Hepatocyte (in vitro differentiated cells): ENCODE measurements around the gene ALX3.

ENCODE experiments used
- EZH2 ChIP-seq: fragments of 200-600 bp; sonication (generic); IDR thresholded peaks from 2 replicates; pipeline ENCODE4 v1.6.1; 2016; ENCODE audit warnings: antibody characterized with exemption, mild to moderate bottlenecking, borderline replicate concordance
- EZH2phosphoT487 ChIP-seq: fragments of 200-600 bp; sonication (generic); IDR thresholded peaks from one replicate; pipeline ENCODE4 v1.6.1; 2018; ENCODE audit warnings: antibody characterized with exemption, mild to moderate bottlenecking, low read depth, moderate library complexity; ENCODE audit not compliant: unreplicated experiment, severe bottlenecking
- TF ChIP-seq, protein P1 (sequence below): fragments of 200-600 bp; sonication (generic); IDR thresholded peaks from 2 replicates; pipeline ENCODE4 v1.5.1; 2016; ENCODE audit warnings: antibody characterized with exemption, mild to moderate bottlenecking; ENCODE audit not compliant: poor library complexity

DNA sequence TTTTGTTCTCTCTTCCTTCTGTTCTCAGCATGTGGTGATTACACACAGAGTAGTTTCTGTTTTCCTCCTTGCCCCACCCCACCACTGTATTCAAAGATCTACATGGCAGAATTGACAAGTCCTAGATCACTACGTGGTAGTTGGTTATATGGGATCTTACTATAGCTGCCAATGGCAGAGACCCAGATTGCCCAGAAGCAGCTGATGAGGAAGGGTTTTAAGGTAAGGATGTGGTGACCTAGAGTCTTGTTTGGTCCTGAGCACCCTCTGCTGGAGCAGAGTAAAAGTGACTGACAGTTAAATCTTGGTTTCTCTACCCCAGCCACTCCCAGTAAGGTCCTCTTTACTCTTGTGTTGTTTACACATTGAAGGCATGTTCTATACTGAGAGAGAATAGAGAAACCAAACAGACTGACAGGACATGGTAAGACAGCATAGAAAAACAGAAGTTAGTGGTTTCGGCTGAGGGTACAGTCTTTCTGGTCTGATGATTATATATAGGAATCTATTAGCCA, 58.9 kb downstream of the ALX3 start:
- TF ChIP-seq, protein P1, sequence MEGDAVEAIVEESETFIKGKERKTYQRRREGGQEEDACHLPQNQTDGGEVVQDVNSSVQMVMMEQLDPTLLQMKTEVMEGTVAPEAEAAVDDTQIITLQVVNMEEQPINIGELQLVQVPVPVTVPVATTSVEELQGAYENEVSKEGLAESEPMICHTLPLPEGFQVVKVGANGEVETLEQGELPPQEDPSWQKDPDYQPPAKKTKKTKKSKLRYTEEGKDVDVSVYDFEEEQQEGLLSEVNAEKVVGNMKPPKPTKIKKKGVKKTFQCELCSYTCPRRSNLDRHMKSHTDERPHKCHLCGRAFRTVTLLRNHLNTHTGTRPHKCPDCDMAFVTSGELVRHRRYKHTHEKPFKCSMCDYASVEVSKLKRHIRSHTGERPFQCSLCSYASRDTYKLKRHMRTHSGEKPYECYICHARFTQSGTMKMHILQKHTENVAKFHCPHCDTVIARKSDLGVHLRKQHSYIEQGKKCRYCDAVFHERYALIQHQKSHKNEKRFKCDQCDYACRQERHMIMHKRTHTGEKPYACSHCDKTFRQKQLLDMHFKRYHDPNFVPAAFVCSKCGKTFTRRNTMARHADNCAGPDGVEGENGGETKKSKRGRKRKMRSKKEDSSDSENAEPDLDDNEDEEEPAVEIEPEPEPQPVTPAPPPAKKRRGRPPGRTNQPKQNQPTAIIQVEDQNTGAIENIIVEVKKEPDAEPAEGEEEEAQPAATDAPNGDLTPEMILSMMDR: peak; percentile 52
- TF ChIP-seq EZH2phosphoT487 (no peak), EZH2 (no peak)
